Stimulated activated naive CD4-positive, alpha-beta T cell treated with Interleukin-2 at 50 U/mL for 16 hours (primary cell): ENCODE data around the gene CYP2W1.
A peak's percentile ranks its signal among the peaks of the same experiment; 100 is the strongest.

Experiments used
- DNase-seq: peaks from one replicate; lab custom pipeline; 2025; lab: John Stamatoyannopoulos, UW

Gene CYP2W1

DNA sequence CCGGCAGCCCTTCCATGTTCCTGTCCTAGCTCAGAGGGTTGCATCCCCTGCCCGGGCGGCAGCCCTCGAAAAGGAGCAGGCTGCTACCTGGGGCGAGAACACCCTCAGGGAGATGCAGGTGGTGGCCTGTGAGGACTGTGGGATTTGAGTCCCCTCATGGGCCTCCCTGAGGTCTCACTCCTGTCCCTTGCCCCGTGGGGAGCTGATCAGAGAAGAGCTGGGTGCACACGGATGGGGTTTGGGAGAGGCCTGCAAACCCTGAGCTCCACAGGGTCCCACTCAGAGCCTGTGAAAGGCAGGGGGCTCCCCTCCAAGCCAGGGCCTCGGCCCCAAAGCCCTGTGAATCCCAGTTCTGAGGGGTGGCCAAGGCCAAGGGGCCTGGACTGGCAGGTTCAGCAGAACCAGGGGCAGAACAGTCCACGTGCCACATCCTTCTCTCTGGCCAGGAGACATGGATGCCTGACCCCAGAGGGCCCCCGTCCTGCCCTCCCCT, 424 bp upstream of the CYP2W1 start:
- no peak for DNase-seq

DNA sequence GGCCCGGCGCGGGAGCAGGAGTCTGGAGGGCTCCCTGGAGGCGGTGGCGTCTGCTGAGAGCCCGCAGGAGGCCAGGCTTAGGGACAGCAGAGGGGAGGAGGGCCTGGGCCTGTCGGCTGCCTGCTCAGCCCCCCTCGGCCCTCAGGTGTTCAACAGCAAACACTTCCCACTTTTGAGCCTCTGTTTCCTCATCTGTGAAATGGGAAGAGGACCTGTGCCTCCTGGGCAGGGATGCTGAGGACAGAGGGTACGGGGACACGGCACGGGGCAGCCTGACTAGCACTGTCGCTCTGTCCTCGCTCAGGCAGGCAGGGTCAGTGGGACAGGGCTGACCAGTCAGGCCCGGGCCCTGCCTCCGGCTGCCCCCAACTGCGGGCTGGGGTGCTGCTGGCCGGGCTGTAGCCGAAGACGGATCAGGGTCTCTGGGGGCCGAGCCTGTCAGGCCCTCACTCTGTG, 663 bp downstream of the CYP2W1 start:
- no peak for DNase-seq

DNA sequence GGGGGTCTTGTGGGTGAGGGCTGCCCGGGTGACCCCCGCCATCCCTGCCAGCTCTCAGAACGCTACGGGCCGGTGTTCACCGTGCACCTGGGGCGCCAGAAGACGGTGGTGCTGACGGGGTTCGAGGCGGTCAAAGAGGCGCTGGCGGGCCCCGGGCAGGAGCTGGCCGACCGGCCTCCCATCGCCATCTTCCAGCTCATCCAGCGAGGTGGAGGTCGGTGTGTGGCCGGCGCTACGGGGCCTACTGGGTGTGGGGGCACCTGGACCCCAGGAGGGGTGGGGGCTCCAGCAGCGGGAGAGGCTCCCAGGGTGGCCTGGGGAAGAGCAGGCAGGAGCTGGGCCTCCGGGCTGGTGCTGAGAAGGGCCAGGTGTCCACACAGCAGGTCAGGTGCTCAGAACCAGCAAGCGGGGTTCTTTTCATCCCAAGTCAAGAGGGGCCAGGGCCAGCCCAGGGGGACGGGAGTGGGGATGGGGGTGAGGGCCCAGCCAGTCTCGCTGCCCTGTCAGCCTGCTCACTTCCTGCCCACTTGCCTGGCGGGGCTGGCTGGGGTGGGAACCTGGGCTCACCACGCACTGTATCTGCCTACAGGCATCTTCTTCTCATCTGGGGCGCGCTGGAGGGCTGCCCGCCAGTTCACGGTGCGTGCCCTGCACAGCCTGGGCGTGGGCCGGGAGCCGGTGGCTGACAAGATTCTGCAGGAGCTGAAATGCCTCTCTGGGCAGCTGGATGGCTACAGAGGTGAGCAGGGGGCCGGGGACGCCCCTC, 1.6 kb downstream of the CYP2W1 start:
- no peak for DNase-seq

- DNase-seq: no peak
Observed at GRCh38 chr7:985127-985416, 2.1 kb downstream of the CYP2W1 start.

DNA sequence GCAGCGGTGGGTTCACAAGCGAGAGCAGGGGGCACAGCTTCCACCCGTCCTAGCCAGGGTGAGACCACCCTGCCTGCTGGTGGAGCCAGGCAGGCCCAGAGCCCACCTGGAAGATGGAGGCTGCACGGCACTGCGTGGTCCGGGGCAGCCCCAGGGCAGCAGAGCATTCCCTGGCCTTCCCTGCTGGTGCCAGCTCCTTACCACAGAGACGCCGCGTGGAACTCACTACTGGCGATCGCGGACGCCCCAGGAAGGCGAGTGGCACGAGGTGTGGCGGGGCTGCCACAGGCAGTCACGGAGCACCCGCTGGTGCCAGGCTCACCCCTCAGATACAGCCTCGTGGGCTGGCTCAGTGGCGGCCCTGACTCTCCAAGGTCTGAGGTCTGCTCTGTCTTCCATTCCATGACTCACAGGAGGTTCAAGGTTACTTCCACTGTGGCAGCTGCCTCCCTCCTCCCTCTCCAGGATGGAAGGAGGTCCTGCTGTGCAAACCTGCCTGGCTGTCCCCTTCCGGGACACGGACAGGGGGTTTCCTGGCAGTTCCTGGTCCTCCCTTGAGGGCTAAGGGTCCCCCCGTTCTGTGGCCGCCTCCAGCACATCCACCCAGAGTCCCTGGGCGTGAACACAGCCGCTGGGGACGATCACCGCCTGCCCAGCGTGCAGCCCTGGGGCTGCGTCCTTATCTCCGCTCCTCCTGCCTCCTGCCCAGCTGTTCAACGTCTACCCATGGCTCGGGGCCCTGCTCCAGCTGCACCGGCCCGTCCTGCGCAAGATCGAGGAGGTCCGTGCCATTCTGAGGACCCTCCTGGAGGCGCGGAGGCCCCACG, 3.1 kb downstream of the CYP2W1 start:
- no peak for DNase-seq

- DNase-seq: no peak
Observed at GRCh38 chr7:986766-987751, 4.1 kb downstream of the CYP2W1 start.

GRCh38 chr7:987909-988308, 4.9 kb downstream of the CYP2W1 start:
- DNase-seq: no peak

- no peak for DNase-seq
Observed at GRCh38 chr7:988426-988911, 5.5 kb downstream of the CYP2W1 start.

DNA sequence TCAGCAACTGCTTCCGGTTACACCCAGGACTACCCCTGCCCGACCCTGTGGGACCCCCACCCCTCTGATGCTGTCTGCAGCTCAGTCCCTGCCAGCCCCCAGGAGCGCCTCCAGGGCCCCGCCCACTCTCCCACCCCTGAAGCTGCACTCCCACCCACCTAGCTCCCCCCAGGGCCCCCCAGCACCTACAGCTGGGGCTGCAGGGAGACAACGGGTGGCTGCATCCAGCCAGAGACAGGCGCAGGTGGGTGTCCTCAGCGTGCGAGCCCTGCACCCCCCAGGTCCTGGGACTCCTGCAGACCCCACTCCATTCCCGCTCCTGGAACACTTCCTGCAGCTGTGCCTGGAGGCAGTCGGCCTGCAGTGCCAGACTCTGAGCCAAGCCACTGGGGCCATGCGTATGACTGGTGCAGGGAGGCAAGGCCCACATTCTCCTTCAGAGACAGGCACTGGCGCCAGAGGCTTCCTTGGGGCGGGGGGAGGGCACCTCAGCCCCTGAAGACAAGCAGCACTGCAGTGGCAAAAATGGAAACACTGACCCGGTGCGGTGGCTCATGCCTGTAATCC, 6.1 kb downstream of the CYP2W1 start:
- no peak for DNase-seq

DNA sequence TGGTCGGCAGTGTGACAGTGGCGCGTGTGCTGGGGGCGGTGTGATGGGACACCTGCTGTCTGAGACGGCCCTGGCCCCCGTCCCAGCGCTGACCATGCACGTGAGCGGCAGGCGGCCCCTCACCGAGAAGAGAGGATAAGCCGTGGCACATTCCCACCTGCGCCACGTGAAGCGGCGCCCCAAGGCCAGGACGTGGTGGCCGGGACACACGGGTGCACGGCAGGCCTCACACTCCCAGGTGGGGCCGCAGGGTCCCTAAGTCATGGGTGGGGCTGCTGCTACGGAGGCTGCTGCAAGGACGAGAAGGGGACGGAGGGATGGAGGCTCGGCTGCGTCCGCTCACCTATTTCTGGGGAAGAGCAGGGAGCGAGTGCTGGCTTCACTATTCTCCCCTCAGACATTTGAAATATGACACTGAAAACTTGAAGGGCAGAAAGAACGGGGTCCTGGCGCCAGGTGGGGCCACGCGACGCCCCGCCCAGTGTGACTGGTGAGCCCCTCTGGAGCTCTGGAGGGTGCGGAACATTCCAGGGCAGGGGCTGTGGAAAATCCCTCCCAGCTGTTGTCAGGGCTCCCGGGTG, 7.5 kb downstream of the CYP2W1 start:
- no peak for DNase-seq

- no peak for DNase-seq
Observed at GRCh38 chr7:990933-991728, 8.2 kb downstream of the CYP2W1 start.

DNA sequence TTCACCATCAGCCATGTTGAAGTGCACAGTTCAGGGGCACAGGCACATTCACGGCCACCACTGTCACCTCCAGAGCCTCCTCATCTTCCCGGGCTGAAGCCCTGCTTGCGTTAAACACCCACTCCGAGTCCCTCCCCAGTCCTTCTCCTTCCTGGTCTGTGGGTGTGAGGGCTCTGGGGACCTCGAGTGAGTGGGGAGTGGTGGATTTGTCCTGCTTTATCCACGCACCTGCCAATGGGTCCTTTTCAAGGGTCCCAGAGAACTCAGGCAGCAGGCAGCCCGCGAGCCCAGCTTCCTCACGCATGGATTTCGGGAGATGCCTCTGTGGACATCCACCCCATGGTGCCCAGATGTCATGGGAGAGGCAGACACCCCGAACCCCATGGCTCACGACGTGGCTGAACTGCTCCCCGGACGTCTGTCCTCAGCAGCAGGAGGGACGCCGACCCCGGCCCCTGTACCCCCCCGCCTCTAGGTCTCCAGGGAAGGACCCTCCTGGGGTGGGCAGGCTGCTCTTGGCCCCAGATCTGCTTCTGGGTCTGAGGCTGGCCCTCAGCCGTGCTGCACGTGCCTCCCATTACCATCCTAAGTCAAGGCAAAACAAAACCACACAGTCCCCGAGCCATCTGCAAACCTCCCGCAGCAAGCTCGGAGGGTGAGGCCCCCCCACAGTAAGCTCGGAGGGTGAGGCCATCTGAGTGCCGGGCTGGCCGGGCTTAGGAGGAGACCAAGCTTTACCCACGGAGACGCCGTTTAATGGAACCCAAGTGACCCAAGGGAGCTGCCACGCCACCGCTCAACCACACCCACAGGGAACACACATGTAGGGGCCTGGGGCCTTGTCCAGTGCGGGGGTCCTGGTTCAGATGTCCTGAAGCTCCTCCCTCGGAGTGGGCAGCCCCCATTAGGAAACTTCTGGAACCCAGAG, 9.0 kb downstream of the CYP2W1 start:
- no peak for DNase-seq

DNA sequence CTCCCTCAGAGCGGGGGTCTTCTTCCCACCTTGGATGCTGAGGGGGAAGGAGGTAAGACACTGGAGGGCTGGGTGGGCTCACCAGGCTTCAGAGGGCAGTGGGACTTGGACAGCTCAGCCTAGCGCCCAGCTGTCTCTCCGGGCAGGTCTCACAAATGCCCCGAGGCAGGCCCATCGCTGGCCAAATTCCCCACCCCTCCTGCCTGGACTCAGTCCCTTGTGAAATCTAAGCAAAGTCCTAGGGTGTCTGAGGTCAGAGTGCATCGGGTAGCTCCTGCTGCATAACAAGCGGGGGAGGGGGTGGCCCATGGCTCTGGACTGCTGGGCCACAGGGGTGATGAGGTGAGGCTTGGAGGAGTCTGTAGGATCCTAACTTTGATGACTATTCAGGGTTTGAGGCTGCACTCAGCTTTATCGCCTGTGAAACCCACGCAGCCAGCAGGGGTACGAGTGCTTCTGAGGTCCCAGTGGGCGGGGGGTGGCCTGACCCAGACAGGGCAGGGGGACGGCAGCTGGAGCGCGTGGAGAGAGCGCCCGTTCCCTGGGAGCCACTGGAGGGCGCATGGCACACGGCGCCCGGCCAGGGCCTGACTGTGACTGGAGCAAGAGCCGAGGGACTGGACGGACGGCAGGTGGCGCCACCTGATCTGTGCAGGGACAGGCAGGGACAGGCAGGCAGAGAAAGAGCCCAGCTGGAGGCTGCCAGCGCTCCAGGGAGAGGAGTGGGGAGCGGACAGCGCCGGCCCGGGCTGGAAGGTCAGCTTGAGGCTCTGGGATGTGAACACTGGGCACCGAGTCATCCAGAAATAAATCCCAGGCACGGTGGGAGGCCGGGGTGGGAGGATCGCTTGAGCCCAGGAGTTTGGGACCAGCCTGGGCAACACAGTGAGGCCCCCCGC, 10.0 kb downstream of the CYP2W1 start:
- peak; percentile 89 for DNase-seq

- DNase-seq: no peak
Observed at GRCh38 chr7:994592-995308, 11.8 kb downstream of the CYP2W1 start.

- no peak for DNase-seq
Observed at GRCh38 chr7:995571-995970, 12.6 kb downstream of the CYP2W1 start.

DNA sequence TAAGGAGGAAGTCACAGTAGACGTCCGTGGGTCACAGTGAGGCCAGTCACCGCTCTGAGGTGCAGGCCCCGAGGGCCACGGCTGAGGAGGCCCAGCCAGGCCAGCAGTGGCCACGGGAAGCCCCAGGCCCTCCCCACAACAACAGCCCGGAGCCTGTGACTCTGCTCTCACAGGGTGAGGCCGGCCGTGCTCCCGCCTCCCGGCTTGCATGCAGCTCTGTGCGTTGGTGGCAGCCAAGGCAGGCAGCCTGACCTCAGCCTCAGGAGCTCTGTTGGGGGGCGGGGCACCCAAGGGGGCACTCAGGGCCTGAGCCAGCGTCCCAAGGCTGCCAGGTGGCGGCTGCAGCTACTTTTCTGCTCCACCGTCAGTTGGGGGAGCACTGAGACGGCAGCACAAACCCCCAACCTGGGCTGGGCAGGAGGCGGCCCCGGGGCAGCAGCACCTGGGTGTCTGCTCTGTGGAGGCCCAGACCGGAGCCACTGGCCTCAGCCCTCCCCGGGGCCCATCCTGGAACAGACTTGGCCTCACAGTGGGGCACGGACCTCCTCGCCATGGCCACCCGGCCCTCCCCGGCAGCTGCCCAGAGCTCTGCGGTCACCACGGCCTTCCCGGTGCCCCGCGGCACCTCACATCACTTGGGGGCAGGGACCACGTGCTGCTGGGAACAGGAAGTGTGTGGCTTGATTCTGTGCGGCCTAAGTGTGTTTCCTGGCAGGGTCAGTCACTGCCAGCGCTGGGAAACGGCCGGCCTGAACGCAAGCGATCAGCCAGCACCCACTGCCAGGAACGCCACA, 13.3 kb downstream of the CYP2W1 start:
- no peak for DNase-seq
